Stimulated activated CD4-positive, alpha-beta T cell treated with anti-CD3 and anti-CD28 coated beads, Interleukin-4, amount 100 ng/mL, for 24 hours (primary cell): ENCODE data around the gene GLIS1.
"Not testable (repeated sequence)": the region's sequence is repeated elsewhere in the genome, so short reads cannot be mapped to it uniquely, and the experiment has no call there.

ENCODE experiments used
- DNase-seq: peaks from one replicate; pipeline ENCODE4 v3.0.0-alpha.2; 2020

GLIS1 gene

GRCh38 chr1:53557830-53558738, 180.9 kb downstream of the GLIS1 start:
- no peak for DNase-seq

GRCh38 chr1:53557369-53557768, 181.6 kb downstream of the GLIS1 start:
- no peak for DNase-seq

- no peak for DNase-seq
Measured at GRCh38 chr1:53556657-53557227, 182.2 kb downstream of the GLIS1 start.

- not testable (repeated sequence) for DNase-seq
Measured at GRCh38 chr1:53555620-53556326, 183.2 kb downstream of the GLIS1 start.

- no peak for DNase-seq
Measured at GRCh38 chr1:53554592-53555305, 184.2 kb downstream of the GLIS1 start.

GRCh38 chr1:53553734-53554509, 185.0 kb downstream of the GLIS1 start:
- no peak for DNase-seq

GRCh38 chr1:53552981-53553733, 185.8 kb downstream of the GLIS1 start:
- no peak for DNase-seq

GRCh38 chr1:53552146-53552861, 186.7 kb downstream of the GLIS1 start:
- DNase-seq = no peak

- DNase-seq = no peak
Measured at GRCh38 chr1:53551428-53551995, 187.5 kb downstream of the GLIS1 start.

- DNase-seq = no peak
Measured at GRCh38 chr1:53550201-53550741, 188.7 kb downstream of the GLIS1 start.

GRCh38 chr1:53549781-53550180, 189.2 kb downstream of the GLIS1 start:
- no peak for DNase-seq

- no peak for DNase-seq
Measured at GRCh38 chr1:53549287-53549686, 189.7 kb downstream of the GLIS1 start.

GRCh38 chr1:53548031-53548491, 190.9 kb downstream of the GLIS1 start:
- no peak for DNase-seq

GRCh38 chr1:53547231-53547790, 191.7 kb downstream of the GLIS1 start:
- DNase-seq = no peak

- no peak for DNase-seq
Measured at GRCh38 chr1:53546409-53547155, 192.4 kb downstream of the GLIS1 start.

- DNase-seq = no peak
Measured at GRCh38 chr1:53545663-53546408, 193.1 kb downstream of the GLIS1 start.

GRCh38 chr1:53544728-53545515, 194.0 kb downstream of the GLIS1 start:
- DNase-seq = no peak
